ENCODE measurements around the gene MEIOSIN. TPM values are rescaled to one million over a fixed set of nuclear protein-coding genes. Genes with fewer than 3 reads are reported as not detected.
A peak's percentile ranks its signal among the peaks of the same experiment; 100 is the strongest.

The MEIOSIN gene
- total and polyA plus RNA-seq, 9 of the 15 experiments (the other 6 are each of a cell fraction or from before 2014, with no cell fraction given), result 0.06 to 2.0 (median 0.76) TPM

DNA sequence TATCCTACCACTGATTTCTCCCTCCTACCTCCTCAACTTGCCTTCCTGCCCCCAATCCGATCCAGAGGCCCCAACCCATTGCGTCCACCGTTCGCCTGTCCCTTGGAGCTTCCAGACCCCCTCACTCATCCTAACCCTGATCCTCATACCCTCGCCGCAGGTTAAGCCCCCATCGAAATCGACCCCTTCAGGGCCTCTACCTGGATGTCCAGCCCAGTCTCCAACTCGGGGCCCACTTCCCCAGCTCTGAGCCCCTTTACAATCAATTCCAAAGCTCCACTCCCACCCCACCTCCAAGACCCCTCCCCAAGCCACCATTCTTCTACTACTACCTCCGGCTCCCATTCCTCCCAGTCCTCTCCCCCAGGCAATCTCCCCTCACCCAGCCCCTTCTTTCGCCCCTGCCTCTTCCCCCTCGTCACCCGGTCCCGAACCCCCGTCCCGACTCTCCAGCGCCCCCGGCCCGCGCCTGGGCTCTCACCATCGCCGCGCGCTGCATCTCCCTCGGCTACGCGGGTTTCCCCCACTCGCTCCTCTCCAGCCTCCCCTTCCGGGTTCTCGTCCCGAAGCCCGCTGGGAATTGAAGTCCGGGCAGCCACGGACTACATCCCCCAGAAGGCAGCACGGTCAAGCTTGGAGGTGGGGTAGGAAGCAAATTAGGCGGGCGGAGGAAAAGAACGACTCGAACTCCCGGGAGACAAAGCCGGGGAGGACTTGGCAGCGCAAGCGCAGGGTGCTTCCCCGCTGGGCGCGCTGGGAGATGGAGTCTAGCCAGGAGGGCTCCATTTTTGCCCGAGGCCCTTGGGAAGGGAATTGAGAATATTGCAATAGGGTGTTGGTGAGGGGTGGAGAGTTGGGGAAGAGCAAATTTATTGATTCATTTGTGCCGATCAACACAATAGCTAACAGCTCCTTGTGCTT, 2.6 kb upstream of the MEIOSIN start, which contains the start of gene FBXO46 (continued):
- TF ChIP-seq CTCF (IDR thresholded peaks at IDR 0.05 in 2 of 3, conservative IDR thresholded peaks at IDR 0.05 in 1 of 3; ENCODE audit: insufficient read depth in 2 of 3, low read depth in 1 of 3, low read length in 3 of 3) (peak in 2 of 3 experiments; percentile 27 to 42; a peak in 4 of 6 replicates), ZBTB40 (IDR thresholded peaks at IDR 0.05) (peak; percentile 84), ZBTB40 (CRISPR knock-in tag; IDR thresholded peaks at IDR 0.05) (no peak), MBD2 (IDR thresholded peaks at IDR 0.05; ENCODE audit: borderline replicate concordance, low read depth) (peak; percentile 88; the same call in 1 of the 2 replicates), TEAD1 (CRISPR knock-in tag; IDR thresholded peaks at IDR 0.05) (peak in 1 of 2 experiments; percentile 27; a peak in 1 of 4 replicates), ELF2 (CRISPR knock-in tag; IDR thresholded peaks at IDR 0.05) (peak; percentile 98), ZMIZ1 (IDR thresholded peaks at IDR 0.05; ENCODE audit: low read depth in 2 of 2, low read length in 2 of 2) (peak in 1 of 2 experiments; percentile 70; a peak in 2 of 4 replicates), ZBTB7A (IDR thresholded peaks at IDR 0.05; ENCODE audit: borderline replicate concordance, control insufficient read depth, low read depth, low read length) (peak; percentile 15; the same call in 1 of the 2 replicates), CXXC5 (CRISPR knock-in tag; IDR thresholded peaks at IDR 0.05) (peak; percentile 64), NCOA1 (IDR thresholded peaks at IDR 0.05; ENCODE audit: low read depth) (0 out of 2 replicates have a peak, but pooled peaks have one; percentile 26), HDAC1 (IDR thresholded peaks at IDR 0.05) (peak in 1 of 2 experiments; percentile 88; a peak in 2 of 4 replicates)
